ENCODE data around the gene CIB2. TPM values are rescaled to one million over a fixed set of nuclear protein-coding genes. Genes with fewer than 3 reads are reported as not detected.

The CIB2 gene
- polyA plus RNA-seq, 1 donor from 2014 or later = 32.4 TPM

- H4K20me1 ChIP-seq (ENCODE audit: insufficient read depth) = no peaks in the 10 kb centered on the region
These were observed 54.0 kb downstream of the CIB2 start, which contains the start of gene TBC1D2B for GRCh38 chr15:78077053-78077870. TSS of gene TBC1D2B (minus strand) at chr15:78077711. CDS start at chr15:78077652, 59 bp downstream.

More at GRCh38 chr15:78077053-78077870, 54.0 kb downstream of the CIB2 start, which contains the start of gene TBC1D2B:
- Histone ChIP-seq H3K27ac (ENCODE audit: low read length) (peak within 1 kb of the TSS; percentile 18), H3K4me2 (ENCODE audit: low read length) (peak within 1 kb of the TSS; percentile 91), H3K9me2 (ENCODE audit: insufficient read depth, low read length) (no peaks in the 10 kb centered on the region), H3K9ac (ENCODE audit: low read length) (peak within 1 kb of the TSS; percentile 73), H2AFZ (ENCODE audit: low read depth, low read length) (peak within 1 kb of the TSS; percentile 73), H3K4me3 (ENCODE audit: low read length) (peak within 1 kb of the TSS; percentile 97), H3K79me2 (replicated peaks; ENCODE audit: insufficient read depth, low read length) (peaks cover 6% of the 10 kb centered on the region), H3F3A (ENCODE audit: insufficient read depth, low read length, poor library complexity, severe bottlenecking) (no peaks in the 10 kb centered on the region), H3K36me3 (ENCODE audit: insufficient read depth, low read length) (no peaks in the 10 kb centered on the region), H3K9me3 (ENCODE audit: low read length) (no peaks in the 10 kb centered on the region), H3K27me3 (ENCODE audit: insufficient read depth, low read depth, low read length) (no peaks in the 10 kb centered on the region)
- TF ChIP-seq EP300 (conservative IDR thresholded peaks at IDR 0.05; ENCODE audit: poor library complexity, severe bottlenecking) = peak; percentile 20
- TF ChIP-seq MXI1 (conservative IDR thresholded peaks at IDR 0.05; ENCODE audit: poor library complexity, severe bottlenecking) = peak; percentile 46
- TF ChIP-seq POLR2AphosphoS5 (IDR thresholded peaks at IDR 0.05) = peak; percentile 48
- no peak for TF ChIP-seq TAF1 (IDR thresholded peaks at IDR 0.05; ENCODE audit: low read depth)
- no peak for TF ChIP-seq REST (IDR thresholded peaks at IDR 0.05; ENCODE audit: borderline replicate concordance)
- no peak for TF ChIP-seq EZH2 (IDR thresholded peaks at IDR 0.05; ENCODE audit: borderline replicate concordance, insufficient read depth, low read length, poor library complexity, severe bottlenecking)
- TF ChIP-seq RAD21 (conservative IDR thresholded peaks at IDR 0.05) = no peak
- peak; percentile 18 for TF ChIP-seq SMC3 (conservative IDR thresholded peaks at IDR 0.05; ENCODE audit: poor library complexity)
- no peak for TF ChIP-seq CTCF (IDR thresholded peaks at IDR 0.05; ENCODE audit: poor library complexity, severe bottlenecking)

Measured in neural cell (in vitro differentiated cells).